D721Med (cell line): Measurements from ENCODE around the gene BARX1.

Experiments used
- DNase-seq: peaks from one replicate; pipeline ENCODE4 v3.0.0; 2011; ENCODE audit warnings: low spot score; ENCODE audit not compliant: insufficient read length
- FAIRE-seq: peaks from 2 replicates; lab custom pipeline; 2011; peaks lifted over from hg19 to GRCh38; lab: Jason Lieb, UNC
- CTCF ChIP-seq: IDR thresholded peaks from 2 replicates; pipeline ENCODE4 v1.5.1; 2012; ENCODE audit warnings: mild to moderate bottlenecking, control low read depth; ENCODE audit not compliant: insufficient read depth; ENCODE audit errors: missing control alignments

Gene BARX1

GRCh38 chr9:93955111-93955980, at the start of gene BARX1:
TSS of gene BARX1 (minus strand) at chr9:93955355. CDS start at chr9:93955146, 209 bp downstream.
- no peak for DNase-seq
- FAIRE-seq: no peak
- no peak for TF ChIP-seq CTCF

- peak; percentile 72 for TF ChIP-seq CTCF
- FAIRE-seq (peak; percentile 11), DNase-seq (peak; percentile 23)
These were observed 47.4 kb upstream of the BARX1 start for GRCh38 chr9:94002316-94003140.

- no peak for FAIRE-seq
- TF ChIP-seq CTCF: no peak
- no peak for DNase-seq
These were observed 41.7 kb upstream of the BARX1 start for GRCh38 chr9:93996863-93997262.

- no peak for FAIRE-seq
- no peak for DNase-seq
- no peak for TF ChIP-seq CTCF
These were observed 41.2 kb upstream of the BARX1 start for GRCh38 chr9:93996367-93996766.

GRCh38 chr9:93994545-93994944, 39.4 kb upstream of the BARX1 start:
- TF ChIP-seq CTCF: no peak
- DNase-seq: no peak
- no peak for FAIRE-seq

- no peak for DNase-seq
- no peak for TF ChIP-seq CTCF
- FAIRE-seq: no peak
These were observed 39.0 kb upstream of the BARX1 start for GRCh38 chr9:93994132-93994531.
